Liver (tissue), 9 donors: ENCODE results near the gene MMP28. TPM values are rescaled to one million over a fixed set of nuclear protein-coding genes. Genes with fewer than 3 reads are reported as not detected.
A peak's percentile ranks its signal among the peaks of the same experiment; 100 is the strongest.

Experiments
- DNase-seq: peaks from one replicate; pipeline ENCODE4 v3.0.0-alpha.2; 2017; ENCODE audit warnings: low spot score
- H3K27ac ChIP-seq, 2 donors: one replicate each; pipeline ENCODE4 v1.7.0; 2013; ENCODE audit warnings: inconsistent platforms in 2 of 2, low read length in 2 of 2, control low read depth in 1 of 2, low read depth in 1 of 2, mild to moderate bottlenecking in 1 of 2
- H3K27me3 ChIP-seq, 4 donors: one replicate each; pipeline versions ENCODE4 v1.6.1 to v1.7.0; 2013; ENCODE audit warnings: low read length in 3 of 4, inconsistent platforms in 1 of 4, mild to moderate bottlenecking in 1 of 4, moderate library complexity in 1 of 4; ENCODE audit not compliant: control insufficient read depth in 4 of 4, insufficient read depth in 4 of 4
- H3K36me3 ChIP-seq, 4 donors: one replicate each; pipeline versions ENCODE4 v1.6.1 to v1.7.0; 2013; ENCODE audit warnings: low read length in 3 of 4, mild to moderate bottlenecking in 3 of 4, low read depth in 1 of 4, moderate library complexity in 1 of 4; ENCODE audit not compliant: control insufficient read depth in 4 of 4, insufficient read depth in 3 of 4
- H3K4me1 ChIP-seq, 4 donors: one replicate each; pipeline versions ENCODE4 v1.6.1 to v1.7.0; 2013; ENCODE audit warnings: low read length in 3 of 4, mild to moderate bottlenecking in 3 of 4, moderate library complexity in 1 of 4; ENCODE audit not compliant: control insufficient read depth in 4 of 4, insufficient read depth in 4 of 4
- H3K4me3 ChIP-seq, 3 donors: one replicate each; pipeline versions ENCODE4 v1.6.1 to v1.7.0; 2013; ENCODE audit warnings: low read length in 3 of 3, control low read depth in 1 of 3, low read depth in 1 of 3, mild to moderate bottlenecking in 1 of 3
- H3K9ac ChIP-seq, 2 donors: one replicate each; pipeline ENCODE4 v1.7.0; 2013; ENCODE audit warnings: low read length in 2 of 2, mild to moderate bottlenecking in 2 of 2, moderate library complexity in 2 of 2, control low read depth in 1 of 2, low read depth in 1 of 2
- H3K9me3 ChIP-seq, 4 donors: one replicate each; pipeline versions ENCODE4 v1.6.1 to v1.7.0; 2013; ENCODE audit warnings: low read length in 3 of 4; ENCODE audit not compliant: control insufficient read depth in 4 of 4
- FOXA1 ChIP-seq: IDR thresholded peaks from 2 replicates; pipeline ENCODE4 v1.6.1; 2016; ENCODE audit warnings: antibody characterized with exemption
- HNF4G ChIP-seq: IDR thresholded peaks from 2 replicates; pipeline ENCODE4 v1.6.1; 2016; ENCODE audit warnings: antibody characterized with exemption
- JUND ChIP-seq, 2 donors: IDR thresholded peaks; 2 replicates each; pipeline ENCODE4 v1.6.1; 2016; ENCODE audit warnings: antibody characterized with exemption in 2 of 2
- NR2F2 ChIP-seq: IDR thresholded peaks from 2 replicates; pipeline ENCODE4 v1.6.1; 2016; ENCODE audit warnings: antibody characterized with exemption
- RAD21 ChIP-seq, 2 donors: IDR thresholded peaks; 2 replicates each; pipeline ENCODE4 v1.6.1; 2016; ENCODE audit warnings: antibody characterized with exemption in 2 of 2, mild to moderate bottlenecking in 2 of 2
- TAF1 ChIP-seq: conservative IDR thresholded peaks from 2 replicates; pipeline ENCODE4 v1.6.1; 2016; ENCODE audit warnings: antibody characterized with exemption, mild to moderate bottlenecking
- WGBS: extraction: QIAGEN DNeasy Blood & Tissue Kit; methylation state at CpG from one replicate; pipeline ENCODE4 v1.1.7; 2013; 5-methylcytosine and 5-hydroxymethylcytosine counted together
- polyA plus RNA-seq, 2 donors: library from polyadenylated mRNA; stranded (reverse) in 1 of 2; unstranded in 1 of 2; fragments of 200-250 nt in 1 of 2; fragments of >200 nt in 1 of 2; fragmentation: Nextera tagmentation in 1 of 2; extraction: Ambion mirVana in 1 of 2; gene quantifications; one replicate each; pipeline versions ENCODE4 v1.2.1 to v1.2.3, GENCODE V29; 2013 to 2015
- total RNA-seq, 2 donors: library from RNA; depleted of rRNA; stranded (reverse); fragments of >200 nt; gene quantifications; one replicate each; pipeline ENCODE4 v1.2.3, GENCODE V29; 2014
- TF ChIP-seq, protein P1 (sequence below): IDR thresholded peaks from 2 replicates; pipeline ENCODE4 v1.6.1; 2016; ENCODE audit warnings: antibody characterized with exemption
- TF ChIP-seq, protein P2 (sequence below): IDR thresholded peaks from 2 replicates; pipeline ENCODE4 v1.6.1; 2016; ENCODE audit warnings: antibody characterized with exemption
- TF ChIP-seq, protein P3 (sequence below): IDR thresholded peaks from 2 replicates; pipeline ENCODE4 v1.6.1; 2016; ENCODE audit warnings: antibody characterized with exemption
- donor health status: healthy.
- donor health status: healthy.
- donor health status: healthy.
- donor health status: healthy.
- donor health status: healthy.

Gene MMP28
- total and polyA plus RNA-seq, 4 donors, result 0.14 to 0.75 (median 0.44) TPM

DNA sequence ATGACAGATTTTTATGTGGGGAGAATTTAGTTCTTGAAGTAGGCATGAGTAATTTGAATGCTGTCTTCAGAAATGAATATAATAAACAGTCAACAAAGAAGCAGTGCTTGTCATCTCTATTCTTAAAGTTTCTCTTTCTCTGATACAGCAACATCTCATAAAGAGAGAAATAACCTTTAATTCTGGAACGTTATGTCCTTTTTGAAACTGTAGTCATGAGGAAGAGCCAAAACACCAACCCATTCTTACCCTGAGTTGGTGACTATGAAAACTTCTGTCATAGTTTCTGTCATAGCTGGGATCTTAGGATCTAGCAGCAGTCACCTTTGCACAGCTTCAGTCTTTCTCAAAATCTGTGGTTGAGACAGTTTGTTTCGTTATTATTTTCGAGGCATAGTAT, 79.3 kb downstream of the MMP28 start:
- TF ChIP-seq RAD21 (IDR thresholded peaks at IDR 0.05), result no peak
- TF ChIP-seq, protein P1, sequence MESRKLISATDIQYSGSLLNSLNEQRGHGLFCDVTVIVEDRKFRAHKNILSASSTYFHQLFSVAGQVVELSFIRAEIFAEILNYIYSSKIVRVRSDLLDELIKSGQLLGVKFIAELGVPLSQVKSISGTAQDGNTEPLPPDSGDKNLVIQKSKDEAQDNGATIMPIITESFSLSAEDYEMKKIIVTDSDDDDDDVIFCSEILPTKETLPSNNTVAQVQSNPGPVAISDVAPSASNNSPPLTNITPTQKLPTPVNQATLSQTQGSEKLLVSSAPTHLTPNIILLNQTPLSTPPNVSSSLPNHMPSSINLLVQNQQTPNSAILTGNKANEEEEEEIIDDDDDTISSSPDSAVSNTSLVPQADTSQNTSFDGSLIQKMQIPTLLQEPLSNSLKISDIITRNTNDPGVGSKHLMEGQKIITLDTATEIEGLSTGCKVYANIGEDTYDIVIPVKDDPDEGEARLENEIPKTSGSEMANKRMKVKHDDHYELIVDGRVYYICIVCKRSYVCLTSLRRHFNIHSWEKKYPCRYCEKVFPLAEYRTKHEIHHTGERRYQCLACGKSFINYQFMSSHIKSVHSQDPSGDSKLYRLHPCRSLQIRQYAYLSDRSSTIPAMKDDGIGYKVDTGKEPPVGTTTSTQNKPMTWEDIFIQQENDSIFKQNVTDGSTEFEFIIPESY, result no peak
- TF ChIP-seq JUND (IDR thresholded peaks at IDR 0.05), result no peak
- TF ChIP-seq, protein P2, sequence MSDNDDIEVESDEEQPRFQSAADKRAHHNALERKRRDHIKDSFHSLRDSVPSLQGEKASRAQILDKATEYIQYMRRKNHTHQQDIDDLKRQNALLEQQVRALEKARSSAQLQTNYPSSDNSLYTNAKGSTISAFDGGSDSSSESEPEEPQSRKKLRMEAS, result no peak
- no peak for TF ChIP-seq NR2F2
- no peak for TF ChIP-seq TAF1
- TF ChIP-seq, protein P3, sequence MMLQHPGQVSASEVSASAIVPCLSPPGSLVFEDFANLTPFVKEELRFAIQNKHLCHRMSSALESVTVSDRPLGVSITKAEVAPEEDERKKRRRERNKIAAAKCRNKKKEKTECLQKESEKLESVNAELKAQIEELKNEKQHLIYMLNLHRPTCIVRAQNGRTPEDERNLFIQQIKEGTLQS, result no peak
- no peak for TF ChIP-seq HNF4G
- TF ChIP-seq FOXA1, result no peak
- Histone ChIP-seq H3K9me3 (no peaks in the 10 kb centered on the region), H3K27ac (peak overlapping the region in 1 of 2 donors; percentile 26), H3K36me3 (peaks cover 0 to 4% (median 2%) of the 10 kb centered on the region in 4 donors), H3K4me3 (no peak overlapping the region), H3K27me3 (no peaks in the 10 kb centered on the region), H3K9ac (no peak overlapping the region), H3K4me1 (peaks cover 0 to 35% (median 29%) of the 10 kb centered on the region in 4 donors)
- 83% methylated on average over 3 of the region's 3 CpGs for WGBS
- DNase-seq, result no peak

Other genes starting within 250 kb of the MMP28 start
- gene SLFN14, start 234.8 kb downstream of the MMP28 start, total RNA-seq, result 10 to 100 TPM in 1 of 2 donors, under 1 TPM in 1; under 0.01 to 23.7 TPM
- gene SLFN14, start 234.8 kb downstream of the MMP28 start, polyA plus RNA-seq, result not detected
- 1 to 10 TPM; 2.3 to 2.4 TPM for gene PEX12, start 217.1 kb downstream of the MMP28 start, total RNA-seq
- gene PEX12, start 217.1 kb downstream of the MMP28 start, polyA plus RNA-seq, result 1 to 10 TPM; 2.0 to 3.6 TPM
- gene AP2B1, start 208.3 kb downstream of the MMP28 start, total RNA-seq, result 10 to 100 TPM; 25.4 to 55.6 TPM
- 10 to 100 TPM in 1 of 2 donors, 1 to 10 TPM in 1; 8.7 to 19.2 TPM for gene AP2B1, start 208.3 kb downstream of the MMP28 start, polyA plus RNA-seq
- gene RASL10B, start 64.0 kb downstream of the MMP28 start, total RNA-seq, result 1 to 10 TPM in 1 of 2 donors, under 1 TPM in 1; 0.42 to 3.8 TPM
- 1 to 10 TPM; 1.7 to 2.7 TPM for gene RASL10B, start 64.0 kb downstream of the MMP28 start, polyA plus RNA-seq
- not detected for gene GAS2L2, start 42.4 kb downstream of the MMP28 start, total RNA-seq
- gene GAS2L2, start 42.4 kb downstream of the MMP28 start, polyA plus RNA-seq, result not detected
- not detected for gene C17orf50, start 34.8 kb downstream of the MMP28 start, total RNA-seq
- not detected for gene C17orf50, start 34.8 kb downstream of the MMP28 start, polyA plus RNA-seq
- 10 to 100 TPM; 68.9 to 75.0 TPM for gene TAF15, start 13.8 kb upstream of the MMP28 start, total RNA-seq
- 10 to 100 TPM; 13.5 to 66.3 TPM for gene TAF15, start 13.8 kb upstream of the MMP28 start, polyA plus RNA-seq
- under 1 TPM in 1 of 2 donors, not detected in 1; 0.08 TPM for gene HEATR9, start 73.2 kb upstream of the MMP28 start, total RNA-seq
- gene HEATR9, start 73.2 kb upstream of the MMP28 start, polyA plus RNA-seq, result not detected
- 1 to 10 TPM; 1.7 to 2.2 TPM for gene CCL5, start 84.7 kb upstream of the MMP28 start, total RNA-seq
- gene CCL5, start 84.7 kb upstream of the MMP28 start, polyA plus RNA-seq, result 1 to 10 TPM; 2.9 to 4.7 TPM
- gene RDM1, start 135.1 kb upstream of the MMP28 start, total RNA-seq, result 1 to 10 TPM in 1 of 2 donors, not detected in 1; 1.9 TPM
- under 1 TPM; 0.29 to 0.42 TPM for gene RDM1, start 135.1 kb upstream of the MMP28 start, polyA plus RNA-seq
- gene LYZL6, start 148.1 kb upstream of the MMP28 start, total RNA-seq, result not detected
- not detected for gene LYZL6, start 148.1 kb upstream of the MMP28 start, polyA plus RNA-seq
- gene CCL16, start 185.9 kb upstream of the MMP28 start, total RNA-seq, result 10 to 100 TPM in 1 of 2 donors, under 1 TPM in 1; 0.65 to 22.3 TPM
- gene CCL16, start 185.9 kb upstream of the MMP28 start, polyA plus RNA-seq, result 10 to 100 TPM in 1 of 2 donors, 1 to 10 TPM in 1; 8.1 to 21.7 TPM
- gene CCL14, start 191.1 kb upstream of the MMP28 start, total RNA-seq, result 10 to 100 TPM in 1 of 2 donors, 1 to 10 TPM in 1; 1.9 to 11.6 TPM
- 100 to 1,000 TPM in 1 of 2 donors, 10 to 100 TPM in 1; 68.7 to 124 TPM for gene CCL14, start 191.1 kb upstream of the MMP28 start, polyA plus RNA-seq
- 10 to 100 TPM in 1 of 2 donors, 1 to 10 TPM in 1; 9.2 to 14.1 TPM for gene CCL15, start 205.9 kb upstream of the MMP28 start, total RNA-seq
- gene CCL15, start 205.9 kb upstream of the MMP28 start, polyA plus RNA-seq, result 10 to 100 TPM in 1 of 2 donors, 1 to 10 TPM in 1; 8.8 to 27.8 TPM
- 1 to 10 TPM; 1.9 to 8.7 TPM for gene CCL23, start 222.3 kb upstream of the MMP28 start, total RNA-seq
- gene CCL23, start 222.3 kb upstream of the MMP28 start, polyA plus RNA-seq, result 10 to 100 TPM in 1 of 2 donors, 1 to 10 TPM in 1; 3.9 to 24.4 TPM